DMS114 treated with DMSO at 0.1 percent for 48 hours (cell line): ENCODE measurements around the gene CSF1R.

Source experiments
- DNase-seq: peaks from one replicate; lab custom pipeline; 2025; ENCODE audit not compliant: unreplicated experiment; lab: John Stamatoyannopoulos, UW

CSF1R gene

DNA sequence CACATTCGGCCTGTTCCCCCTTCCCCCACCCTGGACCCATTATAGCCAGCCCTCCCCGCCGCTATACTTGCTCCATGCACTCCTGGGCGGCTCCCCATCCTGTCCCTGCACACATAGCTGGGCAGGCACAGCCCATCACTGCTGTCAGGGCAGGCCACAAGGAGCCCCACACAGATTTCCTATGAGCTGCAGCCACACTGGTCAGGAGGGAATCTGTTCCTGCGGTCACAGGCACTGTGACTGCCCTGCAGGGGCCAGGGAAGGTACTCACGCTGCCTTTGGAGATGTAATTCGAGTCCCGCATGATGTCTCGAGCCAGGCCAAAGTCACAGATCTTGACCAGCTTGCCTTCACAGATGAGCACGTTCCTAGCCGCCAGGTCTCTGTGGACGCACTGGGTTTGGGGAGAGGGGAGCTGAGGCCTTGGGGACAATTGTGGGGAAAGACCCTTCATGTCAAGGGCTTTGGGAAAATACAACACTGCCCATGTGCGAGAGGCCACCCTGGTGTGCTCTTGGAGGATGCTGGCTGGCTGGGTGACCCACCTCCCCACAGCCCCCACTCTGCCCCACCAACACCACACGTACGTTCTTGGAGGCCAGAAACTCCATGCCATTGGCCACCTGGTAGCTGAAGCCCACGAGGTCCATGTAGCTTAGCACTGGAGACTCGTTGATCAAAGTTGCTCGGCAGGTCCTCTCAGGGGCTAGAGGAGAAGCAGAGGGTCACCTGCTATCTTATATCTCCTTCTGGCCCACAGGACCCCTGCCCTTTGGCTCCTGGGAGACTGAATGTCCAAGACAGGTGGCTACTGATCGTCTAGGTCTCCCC lies 34.5 kb upstream of the CSF1R start:
- no peak for DNase-seq

DNA sequence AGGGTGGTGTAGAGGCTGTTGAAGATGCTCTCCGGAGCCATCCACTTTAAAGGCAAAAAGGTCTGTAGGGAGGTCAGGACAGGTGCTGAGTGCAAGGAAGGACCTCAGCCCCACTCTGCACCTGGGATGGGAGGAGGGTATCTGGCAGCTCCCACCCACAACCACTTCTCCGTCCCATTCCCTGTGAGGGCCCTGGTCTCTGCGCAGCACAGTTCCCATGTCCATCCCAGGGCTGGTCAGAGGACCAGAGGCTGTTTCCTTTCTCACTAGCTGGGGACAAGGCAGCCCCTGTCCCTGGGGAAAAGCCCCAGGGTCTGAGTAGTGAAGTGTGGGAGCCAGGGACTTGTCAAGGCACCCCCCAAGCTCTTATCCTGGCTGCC lies 33.7 kb upstream of the CSF1R start:
- no peak for DNase-seq

DNA sequence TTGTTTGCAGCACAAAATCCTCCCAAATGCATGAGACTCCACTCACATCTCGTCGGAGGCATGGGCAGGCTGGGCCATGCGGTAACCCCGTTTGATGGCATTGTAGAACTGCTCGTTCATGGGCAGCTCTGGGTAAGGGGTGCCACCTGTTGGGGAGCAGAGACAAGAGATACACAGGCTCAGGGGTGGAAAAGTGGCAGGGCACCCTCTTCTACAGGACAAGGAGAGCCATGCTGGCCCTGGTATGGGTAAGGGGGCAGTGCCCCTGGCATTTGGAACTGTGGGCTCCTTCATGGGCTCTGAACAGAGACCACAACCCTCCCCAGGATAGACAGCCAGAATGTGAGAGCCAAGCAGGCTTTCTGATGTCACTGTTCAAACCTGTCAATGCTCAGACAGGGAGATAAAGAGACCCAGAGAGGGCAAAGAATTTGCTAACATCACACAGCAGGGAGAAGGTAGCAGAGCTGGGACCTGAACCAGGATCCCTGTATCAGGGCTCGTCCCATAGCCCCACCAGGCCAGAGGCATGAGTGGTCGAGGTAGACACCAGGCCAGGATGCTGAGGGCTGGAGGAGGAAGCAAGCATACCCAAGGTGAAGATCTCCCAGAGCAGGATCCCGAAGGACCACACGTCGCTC lies 33.2 kb upstream of the CSF1R start:
- DNase-seq = no peak

DNA sequence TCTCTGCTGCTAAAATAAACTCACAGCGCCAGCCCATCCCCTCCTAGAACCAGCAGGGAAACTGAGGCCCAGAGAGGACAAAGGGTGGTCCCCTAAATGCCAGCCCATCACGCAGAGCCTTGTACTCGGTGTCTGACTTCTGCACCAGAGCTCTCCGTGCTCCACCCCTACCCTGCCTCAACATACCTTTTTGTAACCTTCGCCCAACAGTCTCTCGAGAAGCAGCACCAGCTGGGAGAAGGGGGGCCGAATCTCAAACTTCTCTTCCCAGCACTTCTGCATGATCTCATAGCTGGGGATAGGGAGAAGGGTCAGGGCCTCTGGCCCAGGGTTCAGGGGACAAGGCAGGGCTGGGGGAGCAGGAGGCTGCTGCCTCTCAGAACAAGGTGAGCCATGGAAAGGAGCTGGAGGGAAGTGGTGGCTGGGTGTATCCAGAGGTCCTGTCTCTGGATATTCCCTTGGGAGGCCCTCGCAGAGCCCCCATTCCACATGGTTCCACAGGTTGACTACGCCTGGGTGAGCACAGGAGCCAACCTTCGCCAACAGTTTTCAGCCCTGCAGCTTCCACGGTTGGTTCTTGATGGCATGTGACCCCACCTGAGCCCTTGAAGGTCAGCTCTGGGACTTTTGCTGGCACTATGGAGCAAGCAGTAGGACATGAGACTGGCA lies 32.3 kb upstream of the CSF1R start:
- no peak for DNase-seq

DNA sequence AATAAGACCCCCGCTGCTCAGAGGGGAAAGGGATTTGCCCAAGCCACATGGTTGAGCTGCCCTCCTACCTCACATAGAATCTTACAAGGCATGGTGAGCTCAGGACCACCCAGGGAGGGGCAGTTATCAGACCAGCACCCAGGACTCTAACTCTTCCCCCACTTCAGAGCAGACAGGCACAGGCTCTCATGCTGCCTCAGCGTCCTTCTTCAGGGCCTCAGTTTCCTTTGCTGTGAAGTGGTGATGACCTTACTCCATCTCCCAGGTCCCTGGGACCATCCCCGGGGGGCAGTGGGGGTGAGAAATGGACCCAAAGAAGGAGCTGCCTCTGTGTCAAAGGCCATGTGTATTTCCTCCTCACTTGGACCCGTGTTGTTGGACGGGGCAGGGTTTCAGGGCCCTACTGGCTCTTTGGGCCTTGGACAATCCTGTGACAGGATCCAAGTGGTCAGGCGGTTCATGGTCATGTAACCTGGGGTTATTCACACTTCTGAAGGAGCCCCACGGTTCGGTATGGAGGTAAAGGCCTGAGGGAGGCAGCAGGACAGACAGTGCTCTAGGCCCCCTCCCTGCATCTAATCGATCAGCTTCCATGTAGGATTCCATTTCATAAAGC lies 31.7 kb upstream of the CSF1R start:
- no peak for DNase-seq

DNA sequence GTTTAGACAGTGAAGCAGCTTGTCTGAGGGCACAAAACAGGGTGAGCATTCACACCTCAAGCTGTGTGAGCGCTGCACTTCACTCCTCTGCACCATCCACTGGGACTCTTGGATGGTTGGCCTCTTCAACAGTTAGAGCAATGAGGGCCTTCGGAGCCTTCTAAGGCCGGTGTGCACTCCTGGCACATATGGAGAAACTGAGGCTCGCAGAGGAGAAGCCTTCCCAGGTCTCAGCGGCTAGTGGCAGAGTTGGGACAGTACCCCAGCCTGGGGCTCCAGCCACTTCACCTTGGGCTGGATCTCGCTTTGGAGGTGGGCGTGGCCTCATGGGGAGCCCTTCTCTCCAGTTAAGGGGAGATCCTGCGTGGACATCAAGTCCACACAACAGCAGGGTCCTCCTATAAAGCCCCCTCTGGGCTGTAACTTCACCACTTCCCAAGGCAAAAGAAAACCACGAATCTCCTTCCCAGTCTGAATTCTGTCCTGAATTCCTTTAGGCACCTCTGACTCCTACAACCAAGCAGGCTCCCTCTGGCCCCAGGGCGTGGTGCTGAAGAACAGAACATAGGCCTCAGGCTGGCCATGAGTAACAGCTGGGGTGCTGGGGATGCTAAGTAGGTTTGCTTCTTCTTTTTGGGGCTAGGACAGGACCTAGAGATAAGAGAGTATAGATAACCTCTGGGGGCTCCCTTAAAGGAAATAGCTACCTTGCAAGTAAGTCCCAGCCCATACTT lies 30.5 kb upstream of the CSF1R start:
- no peak for DNase-seq

DNA sequence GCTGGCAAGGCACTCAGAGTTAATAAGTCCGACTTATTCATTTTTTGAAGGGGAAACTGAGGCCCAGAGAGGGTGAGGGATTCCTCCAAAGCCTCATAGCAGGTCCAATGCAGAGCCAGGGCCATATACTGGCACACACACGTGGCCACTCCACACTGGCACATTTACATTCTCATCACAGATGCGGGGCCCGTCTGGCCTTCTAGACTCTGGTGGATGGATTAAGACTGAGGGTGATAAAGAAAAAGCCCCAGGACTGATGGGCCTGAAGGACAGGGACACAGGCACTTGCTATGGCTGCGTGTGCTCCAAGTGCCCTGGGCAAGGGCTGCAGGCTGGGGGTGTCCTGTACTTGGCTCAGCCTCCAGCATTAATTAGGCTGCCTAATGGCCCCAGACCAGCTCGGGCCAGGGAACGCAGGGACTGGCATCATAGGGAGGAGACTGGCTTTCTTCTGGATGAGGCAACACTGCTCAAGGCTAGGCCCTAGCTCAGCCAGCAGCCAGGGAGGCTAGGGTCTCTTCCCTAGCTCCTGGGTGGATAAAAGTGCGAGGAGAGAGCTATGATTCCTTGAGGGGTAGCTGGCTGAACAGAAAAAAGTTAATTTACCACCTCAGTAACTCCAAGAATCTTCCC lies 28.5 kb upstream of the CSF1R start:
- DNase-seq = no peak

DNA sequence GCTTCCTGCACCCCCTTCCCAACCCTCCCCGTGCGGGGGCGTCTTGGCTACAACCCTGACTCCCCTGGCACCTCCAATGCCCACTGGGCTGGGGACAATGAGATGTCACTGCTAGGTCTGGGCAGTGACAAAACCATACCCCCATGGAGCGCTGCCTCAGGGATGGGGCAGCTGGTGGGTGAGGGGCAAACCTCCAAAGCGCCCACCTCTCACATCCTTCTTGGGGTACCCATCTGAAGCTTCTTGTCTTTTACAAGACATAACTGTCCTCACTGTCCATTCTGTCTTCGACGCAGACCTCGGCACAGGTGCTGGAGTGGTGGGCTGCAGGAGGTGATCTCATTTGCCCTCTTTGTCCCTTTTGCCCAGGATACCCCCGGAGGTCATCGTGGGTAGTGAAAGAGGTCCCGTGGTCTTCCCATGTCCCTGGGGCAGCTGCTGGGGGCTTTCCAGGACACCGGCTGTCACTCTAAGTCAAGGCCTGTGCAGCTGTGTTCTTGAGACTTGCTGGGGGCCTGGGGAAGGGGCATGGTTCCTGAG lies 27.8 kb upstream of the CSF1R start:
- DNase-seq = no peak

DNA sequence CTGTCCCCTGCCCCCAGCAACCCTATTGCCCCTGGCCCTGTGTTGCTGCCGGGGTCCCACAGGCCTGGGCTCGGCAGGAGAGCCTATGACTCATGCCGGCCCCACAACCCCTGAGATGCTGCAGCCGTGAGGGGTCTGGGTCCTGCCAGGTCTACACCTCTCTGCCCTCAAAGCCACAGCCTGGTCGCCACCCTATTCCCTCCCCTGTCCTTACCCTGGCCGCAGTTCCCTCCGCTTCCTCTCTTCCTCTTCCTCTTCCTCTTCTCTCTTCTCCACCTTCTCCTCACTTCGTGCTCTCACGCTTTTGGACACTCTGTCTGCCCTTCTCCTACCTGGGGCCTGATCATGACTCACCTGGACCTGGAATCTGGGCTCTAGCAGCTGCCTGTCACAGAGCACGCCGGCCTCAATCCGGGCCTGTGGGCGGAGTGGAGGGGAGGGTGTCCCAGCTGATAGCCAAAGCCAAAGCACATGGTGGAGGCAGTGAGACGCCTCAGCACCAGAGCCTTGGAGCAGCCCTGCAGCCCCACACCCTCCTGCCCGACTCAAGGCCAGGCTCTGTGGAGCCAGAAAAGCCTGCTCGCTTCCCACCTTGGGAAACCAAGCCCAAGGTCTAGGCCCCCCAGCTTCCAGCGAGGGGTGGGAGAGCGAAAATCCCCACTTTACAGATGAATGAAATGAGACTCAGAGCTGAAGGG lies 26.8 kb upstream of the CSF1R start:
- no peak for DNase-seq

DNA sequence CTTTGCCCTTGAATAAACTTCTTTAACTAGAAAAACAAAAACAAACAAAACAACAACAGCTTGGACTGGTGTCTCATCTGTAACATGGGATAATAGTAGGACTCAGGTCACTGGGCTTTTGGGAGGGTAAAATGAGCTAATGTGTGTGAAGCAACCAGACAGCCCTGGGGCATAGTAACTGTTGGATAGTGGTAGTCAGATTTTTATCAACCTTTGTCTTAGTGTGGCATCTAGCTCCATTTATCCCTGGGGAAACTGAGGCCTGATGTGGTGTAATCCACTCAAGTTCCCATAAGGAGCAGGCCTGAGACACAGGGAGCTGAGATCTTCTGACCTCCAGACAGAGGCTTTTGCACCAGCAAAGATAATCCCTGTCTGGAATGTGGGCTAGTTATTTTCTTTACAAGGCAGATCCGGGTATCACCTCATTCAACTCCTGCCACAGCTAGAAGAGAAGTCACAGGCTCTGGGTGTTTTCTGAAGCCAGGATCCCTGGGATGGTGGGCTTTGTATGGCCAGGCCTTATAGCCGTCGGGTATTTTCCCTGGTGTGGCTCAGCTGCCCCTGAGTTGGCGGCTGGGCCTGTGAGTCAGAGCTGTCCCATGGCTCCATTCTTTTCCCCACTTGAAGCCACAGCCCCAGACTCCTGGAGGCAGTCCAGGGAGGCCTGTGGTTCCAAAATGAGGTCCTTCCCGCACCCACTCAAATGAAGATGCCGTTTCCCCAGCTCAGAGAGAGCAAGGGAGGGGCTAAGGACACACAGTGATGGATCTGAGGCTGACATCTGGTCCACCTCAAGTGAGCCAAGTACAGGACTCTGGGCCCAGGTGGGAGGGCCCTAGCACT lies 26.1 kb upstream of the CSF1R start:
- no peak for DNase-seq

DNA sequence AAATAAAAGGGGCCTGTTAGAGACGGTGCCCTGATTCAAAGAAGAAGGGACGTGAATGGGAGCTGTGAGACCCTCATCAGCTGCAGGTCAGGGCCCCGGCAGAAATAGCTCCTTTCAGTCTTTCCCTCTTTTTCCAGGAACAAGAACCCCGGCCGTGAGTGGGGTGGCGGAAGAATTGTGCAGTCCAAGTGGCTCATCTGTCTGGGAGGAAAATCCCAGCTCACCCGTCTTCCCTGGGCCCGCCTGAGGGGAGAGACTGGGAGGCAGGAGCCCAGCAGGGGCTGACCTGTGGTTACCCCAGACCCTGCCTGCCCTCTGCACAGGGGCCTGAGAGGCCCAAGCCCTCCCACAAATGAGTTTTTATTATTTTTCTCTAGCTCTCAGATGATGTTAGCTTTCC lies 24.8 kb upstream of the CSF1R start:
- no peak for DNase-seq

DNA sequence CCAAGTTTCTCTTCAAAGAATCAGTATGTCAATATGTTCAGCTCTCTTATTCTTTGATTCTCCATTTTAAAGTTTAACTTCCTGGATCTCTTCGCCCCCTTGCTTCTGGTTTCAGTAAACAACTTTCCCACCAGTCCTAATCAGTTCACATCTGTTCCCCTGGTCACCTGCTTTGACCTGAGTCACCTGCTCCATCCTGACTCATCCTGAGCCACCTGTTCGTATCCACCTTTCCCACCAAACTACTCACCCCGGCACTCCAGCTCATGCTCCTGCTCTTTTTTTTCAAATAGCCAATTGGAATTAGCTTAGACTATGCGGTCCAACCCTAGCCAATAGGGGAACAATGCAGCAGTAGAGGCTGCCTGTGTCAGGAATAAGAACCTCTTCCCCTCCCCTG lies 23.6 kb upstream of the CSF1R start:
- DNase-seq = no peak

DNA sequence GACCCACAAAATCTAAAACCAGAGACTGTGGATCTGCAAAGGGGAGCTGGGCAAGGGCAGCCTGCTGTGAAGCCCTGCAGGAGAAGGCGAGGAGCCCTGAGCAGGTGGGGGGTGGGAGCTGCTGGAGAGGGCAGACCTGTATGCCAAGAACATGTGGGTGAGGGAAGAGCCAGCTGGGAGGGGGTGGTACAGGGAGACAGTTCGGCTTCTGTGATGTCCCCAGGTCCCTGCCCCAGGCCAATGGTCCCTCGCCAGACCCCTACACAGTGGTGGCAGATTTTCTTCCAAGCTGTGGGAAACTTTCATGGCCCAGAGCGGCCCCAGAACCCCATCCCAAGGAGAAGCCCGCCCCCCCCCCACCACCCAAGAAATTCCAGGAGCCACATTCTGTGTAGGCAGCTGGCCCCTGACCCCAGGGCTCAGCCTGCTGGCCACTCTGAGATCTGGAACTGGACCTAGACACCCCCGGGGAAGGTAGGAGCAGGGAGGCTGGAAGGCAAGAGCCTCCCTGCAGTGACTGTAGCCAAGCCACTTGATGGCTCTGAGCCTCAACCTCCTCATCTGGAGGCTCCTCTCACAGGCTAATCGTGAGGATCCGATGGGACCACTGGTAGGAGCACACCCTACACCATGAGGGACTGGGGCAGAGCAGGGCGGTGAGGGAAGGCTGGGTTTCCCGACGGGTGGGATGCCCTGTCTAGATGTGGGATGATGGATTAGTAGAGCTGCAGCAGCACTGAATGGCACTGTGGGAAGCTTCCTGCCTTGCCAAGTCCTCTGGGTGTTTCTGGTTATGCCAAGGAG lies 22.6 kb upstream of the CSF1R start:
- no peak for DNase-seq

DNA sequence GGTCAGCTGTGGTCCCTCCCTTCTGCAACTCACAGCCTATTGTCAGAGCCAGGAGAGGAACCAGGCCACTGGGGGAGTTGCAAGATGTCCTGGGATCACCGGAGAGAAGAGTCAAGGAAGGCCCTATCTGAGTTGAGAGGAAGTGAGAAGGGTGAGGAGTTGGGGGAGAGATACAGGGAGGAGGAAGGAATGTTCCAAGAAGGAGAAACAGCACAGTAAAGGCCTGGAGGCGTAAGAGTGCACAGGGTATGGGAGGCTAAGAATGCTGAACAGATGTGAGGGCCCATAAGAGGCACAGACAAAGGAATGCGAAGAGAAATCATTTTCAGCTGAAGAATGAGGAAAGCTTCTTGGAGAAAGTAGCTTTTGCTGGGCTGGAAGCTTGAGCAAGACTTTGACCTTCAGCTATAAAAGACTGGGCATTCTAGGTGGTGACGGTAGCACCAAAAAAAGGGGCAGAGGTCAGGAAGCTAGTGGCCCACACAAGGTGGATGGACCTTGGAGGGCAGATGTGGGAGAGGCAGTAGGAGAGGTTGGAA lies 21.6 kb upstream of the CSF1R start:
- DNase-seq = no peak

DNA sequence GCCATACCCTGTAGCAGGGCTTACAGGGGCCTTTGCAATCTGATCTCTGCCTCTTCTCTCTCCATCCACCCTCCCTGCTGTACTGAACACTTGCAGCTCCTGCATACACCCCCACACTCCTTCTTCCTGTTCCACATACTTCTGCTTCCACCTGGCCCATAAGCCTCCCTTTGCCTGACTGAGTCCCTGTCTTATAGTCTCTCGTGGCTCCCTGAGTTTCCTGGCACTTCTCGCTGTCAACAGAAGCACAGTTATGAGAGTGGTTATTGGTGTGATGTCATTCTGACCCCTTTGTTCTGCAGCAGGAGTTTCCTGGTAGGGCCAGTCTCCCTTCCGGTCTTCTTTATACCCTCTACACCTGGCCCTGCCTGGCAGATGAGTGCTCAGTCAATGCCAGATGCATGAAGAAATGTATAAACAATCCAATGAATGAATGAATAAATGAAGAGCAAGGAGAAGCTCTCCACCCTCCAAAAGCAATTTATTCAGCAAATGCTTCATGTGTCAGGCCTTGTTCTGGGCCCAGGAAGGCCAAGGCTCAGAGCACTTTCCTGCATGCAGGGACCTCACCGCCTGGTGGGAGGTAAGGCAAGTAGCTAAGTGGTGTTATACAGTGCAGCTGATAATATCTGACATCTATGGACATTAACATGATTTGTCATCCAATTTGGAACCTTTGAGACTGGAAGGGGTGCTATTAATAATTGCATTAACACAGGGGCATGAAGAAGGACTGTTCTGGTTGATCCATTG lies 20.5 kb upstream of the CSF1R start:
- no peak for DNase-seq

DNA sequence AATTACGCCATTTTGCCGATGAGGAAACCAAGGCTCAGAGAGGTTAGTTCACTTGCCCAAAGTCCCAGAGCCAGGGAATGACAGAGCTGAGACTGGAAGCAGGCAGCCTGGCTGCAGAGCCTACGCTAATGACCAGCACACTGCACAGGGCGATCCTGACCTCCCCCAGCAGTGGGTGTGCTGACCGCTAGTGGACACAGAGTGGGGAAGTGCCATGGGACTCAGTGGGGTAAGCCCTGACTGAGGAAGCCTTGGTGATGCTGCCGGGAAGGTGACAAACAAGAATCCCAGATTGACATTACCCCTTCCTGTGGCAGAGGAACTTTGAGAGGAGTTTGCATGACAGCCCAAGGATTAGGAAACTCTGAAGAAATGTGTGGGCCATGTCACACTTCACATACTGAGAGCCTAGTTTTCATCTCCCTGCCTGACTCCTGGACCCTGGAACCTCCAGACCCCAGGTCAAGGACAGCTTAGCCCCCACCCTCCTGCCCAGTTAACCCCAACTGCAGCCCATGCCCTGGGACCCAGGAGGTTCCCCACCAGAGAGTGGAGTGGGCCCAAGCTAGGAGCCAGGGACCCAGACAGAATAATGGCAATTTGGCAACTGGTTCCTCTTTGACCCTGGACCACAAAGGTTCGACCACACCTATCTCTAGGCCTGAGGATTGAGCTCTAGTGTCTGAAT lies 19.7 kb upstream of the CSF1R start:
- no peak for DNase-seq

DNA sequence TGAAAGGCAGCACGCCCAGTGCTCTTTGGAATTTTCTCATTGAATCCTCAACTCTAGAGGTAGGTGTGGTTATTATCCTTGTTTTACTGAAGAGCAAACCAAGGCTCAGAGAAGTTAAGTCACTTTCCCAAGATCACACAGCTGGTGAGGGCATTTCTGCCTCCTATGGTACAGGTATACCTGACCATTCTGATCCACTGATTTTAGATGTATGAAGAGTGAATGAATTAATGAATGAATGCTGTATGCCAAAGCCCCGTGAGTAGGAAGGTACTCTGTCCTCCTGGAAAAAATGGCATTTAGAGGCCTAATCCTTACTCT lies 18.2 kb upstream of the CSF1R start:
- DNase-seq = no peak
